GM12878 (cell line): Measurements from ENCODE around the gene C11orf91. TPM values are rescaled to one million over a fixed set of nuclear protein-coding genes. Genes with fewer than 3 reads are reported as not detected.

ENCODE experiments used
- ATAC-seq: fragments of 200-7000 bp; cut with Tn5 transposase; 3 replicates; pipeline ENCODE4 v1.9.1; 2020; ENCODE audit warnings: mild to moderate bottlenecking, moderate library complexity
- BruUV-seq: library from RNA; stranded (reverse); fragments of 400-500 nt; replicated peaks from 2 replicates; lab custom pipeline; 2021; lab: Mats Ljungman, UMichigan
- CTCF ChIA-PET: fragments of 300-600 bp; sonication (Branson Sonifier 250); formaldehyde crosslinking; extraction: SDS; loops from one replicate; lab custom pipeline; 2021; ENCODE audit warnings: inconsistent platforms; lab: Yijun Ruan, JAX
- POLR2A ChIA-PET: fragments of 350-600 bp; formaldehyde crosslinking; extraction: SDS; loops from one replicate; lab custom pipeline; 2021; ENCODE audit warnings: inconsistent platforms; lab: Charles Lee
- RAD21 ChIA-PET: fragments of 300-600 bp; sonication (Branson Sonifier 250); formaldehyde crosslinking; loops from one replicate; lab custom pipeline; 2023; ENCODE audit warnings: antibody characterized with exemption; ENCODE audit not compliant: unreplicated experiment; lab: Charles Lee
- SMC1A ChIA-PET: fragments of 300-600 bp; sonication (Branson Sonifier 250); formaldehyde crosslinking; loops from one replicate; lab custom pipeline; 2023; ENCODE audit not compliant: unreplicated experiment, uncharacterized antibody; lab: Charles Lee
- DNase-seq: peaks from one replicate; pipeline ENCODE4 v3.0.0-alpha.2; 2011; ENCODE audit warnings: low read depth, low spot score
- FAIRE-seq: peaks from 3 replicates; lab custom pipeline; 2011; peaks lifted over from hg19 to GRCh38; lab: Jason Lieb, UNC
- H2AFZ ChIP-seq: 2 replicates; pipeline ENCODE4 v1.6.0; 2011; ENCODE audit warnings: low read depth, low read length, control low read depth; ENCODE audit not compliant: control insufficient read depth
- H3K27ac ChIP-seq: 2 replicates; pipeline ENCODE4 v1.5.1; 2011; ENCODE audit warnings: control low read depth; ENCODE audit not compliant: control insufficient read depth, insufficient read depth
- H3K27me3 ChIP-seq, 2 experiments: replicated peaks in 1 of 2; 2 replicates each; pipeline versions ENCODE4 v1.6.0 to v1.6.1; 2011; ENCODE audit warnings: low read length in 1 of 2; ENCODE audit not compliant: control insufficient read depth in 2 of 2, insufficient read depth in 2 of 2
- H3K36me3 ChIP-seq, 2 experiments: 2 replicates each; pipeline ENCODE4 v1.5.1; 2011; ENCODE audit warnings: low read length in 1 of 2; ENCODE audit not compliant: control insufficient read depth in 2 of 2, insufficient read depth in 2 of 2
- H3K4me1 ChIP-seq: 2 replicates; pipeline ENCODE4 v1.6.1; 2011; ENCODE audit warnings: mild to moderate bottlenecking, low read length, moderate library complexity, mixed read lengths; ENCODE audit not compliant: control insufficient read depth, insufficient read depth
- H3K4me2 ChIP-seq: 2 replicates; pipeline ENCODE4 v1.6.0; 2011; ENCODE audit warnings: control low read depth; ENCODE audit not compliant: control insufficient read depth, insufficient read depth
- H3K4me3 ChIP-seq: fragments of 200-600 bp; sonication (generic); 2 replicates; pipeline ENCODE4 v1.5.1; 2016
- H3K79me2 ChIP-seq: 2 replicates; pipeline ENCODE4 v1.6.0; 2011; ENCODE audit warnings: low read length; ENCODE audit not compliant: control insufficient read depth, insufficient read depth
- H3K9ac ChIP-seq: 2 replicates; pipeline ENCODE4 v1.8.0; 2011; ENCODE audit warnings: low read length, control low read depth, mixed read lengths; ENCODE audit not compliant: control insufficient read depth, insufficient read depth
- H3K9me3 ChIP-seq: replicated peaks from 3 replicates; pipeline ENCODE4 v1.5.1; 2011; ENCODE audit warnings: mild to moderate bottlenecking, low read length; ENCODE audit not compliant: control insufficient read depth, insufficient read depth
- H4K20me1 ChIP-seq: 2 replicates; pipeline ENCODE4 v1.6.0; 2011; ENCODE audit not compliant: control insufficient read depth, insufficient read depth
- JUNB ChIP-seq: IDR thresholded peaks from 2 replicates; pipeline ENCODE4 v1.6.1; 2016; ENCODE audit warnings: antibody characterized with exemption, mild to moderate bottlenecking
- KLF5 ChIP-seq: fragments of 450-650 bp; IDR thresholded peaks from 2 replicates; pipeline ENCODE4 v1.6.1; 2014; ENCODE audit warnings: mild to moderate bottlenecking; ENCODE audit not compliant: partially characterized antibody
- NR2F1 ChIP-seq: fragments of 450-650 bp; conservative IDR thresholded peaks from 2 replicates; pipeline ENCODE4 v1.6.1; 2017; ENCODE audit warnings: mild to moderate bottlenecking
- SMC3 ChIP-seq: IDR thresholded peaks from 2 replicates; pipeline ENCODE4 v1.6.1; 2011; ENCODE audit warnings: low read length, improper control_type of control experiment, borderline replicate concordance
- TCF12 ChIP-seq: IDR thresholded peaks from 2 replicates; pipeline ENCODE4 v1.6.1; 2011; ENCODE audit warnings: low read depth, mild to moderate bottlenecking, low read length
- WGBS: methylation state at CpG from one replicate; pipeline ENCODE4 v1.1.6; 2016; ENCODE audit warnings: low lambda C conversion rate; ENCODE audit not compliant: insufficient replicate concordance, insufficient coverage; ENCODE audit errors: missing lambda C conversion rate; 5-methylcytosine and 5-hydroxymethylcytosine counted together
- in situ Hi-C: fragments of 300-500 bp; cut with MboI; formaldehyde crosslinking; loops from 9 replicates; pipeline ENCODE4 v1.14.3; 2018; ENCODE audit warnings: mixed read lengths
- intact Hi-C: fragments of 100-400 bp; cut with micrococcal nuclease; formaldehyde crosslinking; loops from one replicate; pipeline ENCODE4 v1.14.2; 2022; ENCODE audit not compliant: unreplicated experiment
- polyA plus RNA-seq, 11 experiments: library from polyadenylated mRNA; depleted of rRNA in 4 of 11; unstranded in 6 of 11; stranded (reverse) in 5 of 11; fragments of >200 nt; fragmentation: Nextera tagmentation in 4 of 11; fragmentation: Illumina TruSeq in 1 of 11; extraction: Ambion mirVana in 4 of 11; extraction: Trizol in 1 of 11; gene quantifications; 1 replicate in 1 of 11; 2 replicates in 10 of 11; pipeline versions ENCODE4 v1.2.1 to v1.2.3, GENCODE V29; 2011 to 2016; ENCODE audit warnings: inconsistent platforms in 2 of 11, missing spikeins in 2 of 11, low read depth in 1 of 11
- total RNA-seq, 4 experiments: library from RNA; depleted of rRNA in 3 of 4; stranded (reverse); fragments of >200 nt in 3 of 4; fragmentation: Illumina TruSeq in 1 of 4; extraction: Trizol in 1 of 4; gene quantifications; 2 replicates each; pipeline versions ENCODE4 v1.2.1 to v1.2.3, GENCODE V29; 2013 to 2021
- TF ChIP-seq, protein P1 (sequence below): fragments of 450-650 bp; IDR thresholded peaks from 2 replicates; pipeline ENCODE4 v1.6.1; 2014; ENCODE audit warnings: mild to moderate bottlenecking

The C11orf91 gene
- total and polyA plus RNA-seq, 10 of the 15 experiments (the other 5 are each of a cell fraction or from before 2014, with no cell fraction given) = not detected

DNA sequence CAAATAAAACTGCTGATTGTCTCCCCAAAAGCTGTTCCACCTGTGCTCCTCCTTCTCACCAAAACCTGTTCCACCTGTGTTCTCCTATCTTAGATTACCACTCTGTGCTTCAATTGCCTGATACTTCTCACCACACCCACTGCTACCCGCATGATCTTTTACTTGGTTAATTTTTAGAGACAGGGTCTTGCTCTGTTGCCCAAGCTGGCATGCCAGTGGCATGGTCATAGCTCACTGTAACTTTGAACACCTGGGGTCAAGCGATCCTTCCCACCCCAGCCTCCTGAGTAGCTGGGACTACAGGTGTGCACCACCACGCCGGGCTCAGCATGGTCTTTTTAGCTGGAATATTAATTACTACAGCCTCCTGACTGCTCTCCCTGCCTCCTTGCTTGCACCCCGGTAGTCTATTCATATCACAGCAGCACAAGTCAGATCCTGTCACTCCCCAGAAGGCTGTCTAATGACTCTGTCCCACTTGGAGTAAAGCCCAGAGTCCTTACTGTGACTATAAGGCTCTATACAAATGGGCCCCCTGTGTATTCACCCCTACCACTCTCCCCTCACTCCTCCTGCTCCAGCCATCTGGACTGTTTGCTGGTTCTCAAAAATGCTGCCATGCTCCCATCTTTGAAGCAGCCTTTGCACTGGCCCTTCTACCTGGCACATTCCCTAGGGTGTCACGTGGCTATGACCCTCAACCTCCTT, 3.5 kb downstream of the C11orf91 start:
- H3K4me1 ChIP-seq = peaks cover 12% of the 10 kb centered on the region
- H3K27me3 ChIP-seq = no peaks in the 10 kb centered on the region
- ATAC-seq = no peak
- in situ Hi-C loops (no loop called here), intact Hi-C loops (no loop called here)
- DNase-seq = no peak
- H3K9me3 ChIP-seq = no peaks in the 10 kb centered on the region
- H2AFZ ChIP-seq = no peak overlapping the region
- WGBS = 44% methylated on average over 6 of the region's 6 CpGs
- no peaks in the 10 kb centered on the region for H4K20me1 ChIP-seq
- H3K4me3 ChIP-seq = no peak overlapping the region
- H3K27ac ChIP-seq = no peak overlapping the region
- no peaks in the 10 kb centered on the region for H3K79me2 ChIP-seq
- no TSS peak for BruUV-seq
- H3K36me3 ChIP-seq = no peaks in the 10 kb centered on the region
- ChIA-PET RAD21 (no interaction called here), SMC1A (interaction anchor here (1.0 kb wide), 1 partner anchor 335 kb away, joined by 3 read pairs; no protein-coding TSS in a partner anchor), POLR2A (interaction anchor here (0.5 kb wide), 1 partner anchor 14 kb away, joined by 4 read pairs; no protein-coding TSS in a partner anchor), CTCF (interaction anchor here (0.9 to 3.2 kb wide), 3 partner anchors 8 to 45 kb away, joined by 3 to 15 read pairs (median 4); no protein-coding TSS in a partner anchor)
- no peak overlapping the region for H3K9ac ChIP-seq
- no peak for TF ChIP-seq SMC3
- no peak for TF ChIP-seq TCF12
- TF ChIP-seq, protein P1, sequence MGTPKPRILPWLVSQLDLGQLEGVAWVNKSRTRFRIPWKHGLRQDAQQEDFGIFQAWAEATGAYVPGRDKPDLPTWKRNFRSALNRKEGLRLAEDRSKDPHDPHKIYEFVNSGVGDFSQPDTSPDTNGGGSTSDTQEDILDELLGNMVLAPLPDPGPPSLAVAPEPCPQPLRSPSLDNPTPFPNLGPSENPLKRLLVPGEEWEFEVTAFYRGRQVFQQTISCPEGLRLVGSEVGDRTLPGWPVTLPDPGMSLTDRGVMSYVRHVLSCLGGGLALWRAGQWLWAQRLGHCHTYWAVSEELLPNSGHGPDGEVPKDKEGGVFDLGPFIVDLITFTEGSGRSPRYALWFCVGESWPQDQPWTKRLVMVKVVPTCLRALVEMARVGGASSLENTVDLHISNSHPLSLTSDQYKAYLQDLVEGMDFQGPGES = no peak
- TF ChIP-seq JUNB = no peak
- no peak for TF ChIP-seq NR2F1
- TF ChIP-seq KLF5 = no peak
- no peak for FAIRE-seq
- H3K4me2 ChIP-seq = no peak overlapping the region
